ENCODE data around the gene FAM131A.

- TF ChIP-seq GATA2 (IDR thresholded peaks at IDR 0.05; ENCODE audit: low read depth, low read length) (no peak), GATA3 (IDR thresholded peaks at IDR 0.05; ENCODE audit: low read depth, low read length) (no peak)
Measured at GRCh38 chr3:184387174-184387714, 49.8 kb downstream of the FAM131A start.
